ENCODE data around the gene DENND1C.
A peak's percentile ranks its signal among the peaks of the same experiment; 100 is the strongest.

The DENND1C gene

GRCh38 chr19:6427131-6427530 is 54.5 kb downstream of the DENND1C start:
- no peak for TF ChIP-seq CTCF (IDR thresholded peaks at IDR 0.05; ENCODE audit: control insufficient read depth, extremely low read depth, insufficient read depth)
- H3K4me3 ChIP-seq (ENCODE audit: low read depth, low read length): no peak overlapping the region

GRCh38 chr19:6425732-6426620 is 55.6 kb downstream of the DENND1C start:
- H3K4me3 ChIP-seq (ENCODE audit: low read depth, low read length): peak overlapping the region; percentile 14; the same call in 1 of the 2 replicates
- no peak for DNase-seq (ENCODE audit: low read depth)
- peak; percentile 25; the same call in 1 of the 2 replicates for TF ChIP-seq CTCF (IDR thresholded peaks at IDR 0.05; ENCODE audit: control insufficient read depth, extremely low read depth, insufficient read depth)

More at GRCh38 chr19:6427131-6427530, 54.5 kb downstream of the DENND1C start:
- no peak for DNase-seq (ENCODE audit: low read depth)

GRCh38 chr19:6424939-6425731 is 56.5 kb downstream of the DENND1C start:
- DNase-seq (ENCODE audit: low read depth): peak; percentile 100
- no peak for TF ChIP-seq CTCF (IDR thresholded peaks at IDR 0.05; ENCODE audit: control insufficient read depth, extremely low read depth, insufficient read depth)
- H3K4me3 ChIP-seq (ENCODE audit: low read depth, low read length): peak overlapping the region; percentile 14; the same call in 1 of the 2 replicates

GRCh38 chr19:6424195-6424938 is 57.2 kb downstream of the DENND1C start, which contains the start of gene KHSRP:
Gene KHSRP (minus strand): TSS chr19:6424811. CDS start chr19:6424701, 110 bp downstream.
- H3K4me3 ChIP-seq (ENCODE audit: low read depth, low read length): peak within 1 kb of the TSS; percentile 99
- TF ChIP-seq CTCF (IDR thresholded peaks at IDR 0.05; ENCODE audit: control insufficient read depth, extremely low read depth, insufficient read depth): no peak
- no peak for DNase-seq (ENCODE audit: low read depth)

GRCh38 chr19:6423499-6424194 is 57.9 kb downstream of the DENND1C start:
- peak overlapping the region; percentile 99 for H3K4me3 ChIP-seq (ENCODE audit: low read depth, low read length)
- TF ChIP-seq CTCF (IDR thresholded peaks at IDR 0.05; ENCODE audit: control insufficient read depth, extremely low read depth, insufficient read depth): no peak
- no peak for DNase-seq (ENCODE audit: low read depth)
